ENCODE results near the gene CNPY1.

DNA sequence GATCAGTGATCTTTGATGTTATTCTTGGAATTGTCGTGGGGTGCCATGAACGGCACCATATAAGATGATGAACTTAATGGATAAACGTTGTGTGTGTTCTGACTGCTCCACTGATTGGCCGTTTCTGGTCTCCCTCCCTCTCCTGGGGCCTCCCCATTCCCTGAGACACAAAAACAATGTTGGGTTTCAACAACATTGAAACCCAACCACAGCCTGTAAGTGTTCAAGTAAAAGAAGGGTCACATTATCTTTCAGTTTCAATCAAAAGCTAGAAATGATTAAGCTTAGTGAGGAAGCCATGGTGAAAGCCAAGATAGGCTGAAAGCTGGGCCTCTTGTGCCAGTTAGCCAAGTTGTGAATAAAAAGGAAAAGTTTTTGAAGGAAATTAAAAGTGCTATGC lies 68.9 kb downstream of the CNPY1 start:
- TF ChIP-seq ZBTB7A (IDR thresholded peaks at IDR 0.05; ENCODE audit: low read depth) (no peak), NFIC (IDR thresholded peaks at IDR 0.05) (no peak), YY1 (IDR thresholded peaks at IDR 0.05; ENCODE audit: low read depth) (no peak), TAF1 (IDR thresholded peaks at IDR 0.05; ENCODE audit: low read depth) (no peak), FOXM1 (IDR thresholded peaks at IDR 0.05; ENCODE audit: borderline replicate concordance, low read depth) (no peak), TCF12 (IDR thresholded peaks at IDR 0.05; ENCODE audit: low read depth) (no peak), RAD21 (IDR thresholded peaks at IDR 0.05; ENCODE audit: low read depth) (no peak), CEBPB (IDR thresholded peaks at IDR 0.05) (no peak), EP300 (IDR thresholded peaks at IDR 0.05; ENCODE audit: borderline replicate concordance) (no peak), CREB1 (IDR thresholded peaks at IDR 0.05; ENCODE audit: low read depth) (no peak), EGR1 (IDR thresholded peaks at IDR 0.05) (no peak), TEAD4 (IDR thresholded peaks at IDR 0.05) (no peak)
- TF ChIP-seq, protein P1, sequence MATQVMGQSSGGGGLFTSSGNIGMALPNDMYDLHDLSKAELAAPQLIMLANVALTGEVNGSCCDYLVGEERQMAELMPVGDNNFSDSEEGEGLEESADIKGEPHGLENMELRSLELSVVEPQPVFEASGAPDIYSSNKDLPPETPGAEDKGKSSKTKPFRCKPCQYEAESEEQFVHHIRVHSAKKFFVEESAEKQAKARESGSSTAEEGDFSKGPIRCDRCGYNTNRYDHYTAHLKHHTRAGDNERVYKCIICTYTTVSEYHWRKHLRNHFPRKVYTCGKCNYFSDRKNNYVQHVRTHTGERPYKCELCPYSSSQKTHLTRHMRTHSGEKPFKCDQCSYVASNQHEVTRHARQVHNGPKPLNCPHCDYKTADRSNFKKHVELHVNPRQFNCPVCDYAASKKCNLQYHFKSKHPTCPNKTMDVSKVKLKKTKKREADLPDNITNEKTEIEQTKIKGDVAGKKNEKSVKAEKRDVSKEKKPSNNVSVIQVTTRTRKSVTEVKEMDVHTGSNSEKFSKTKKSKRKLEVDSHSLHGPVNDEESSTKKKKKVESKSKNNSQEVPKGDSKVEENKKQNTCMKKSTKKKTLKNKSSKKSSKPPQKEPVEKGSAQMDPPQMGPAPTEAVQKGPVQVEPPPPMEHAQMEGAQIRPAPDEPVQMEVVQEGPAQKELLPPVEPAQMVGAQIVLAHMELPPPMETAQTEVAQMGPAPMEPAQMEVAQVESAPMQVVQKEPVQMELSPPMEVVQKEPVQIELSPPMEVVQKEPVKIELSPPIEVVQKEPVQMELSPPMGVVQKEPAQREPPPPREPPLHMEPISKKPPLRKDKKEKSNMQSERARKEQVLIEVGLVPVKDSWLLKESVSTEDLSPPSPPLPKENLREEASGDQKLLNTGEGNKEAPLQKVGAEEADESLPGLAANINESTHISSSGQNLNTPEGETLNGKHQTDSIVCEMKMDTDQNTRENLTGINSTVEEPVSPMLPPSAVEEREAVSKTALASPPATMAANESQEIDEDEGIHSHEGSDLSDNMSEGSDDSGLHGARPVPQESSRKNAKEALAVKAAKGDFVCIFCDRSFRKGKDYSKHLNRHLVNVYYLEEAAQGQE (IDR thresholded peaks at IDR 0.05; ENCODE audit: low read depth): no peak
- TF ChIP-seq, protein P2, sequence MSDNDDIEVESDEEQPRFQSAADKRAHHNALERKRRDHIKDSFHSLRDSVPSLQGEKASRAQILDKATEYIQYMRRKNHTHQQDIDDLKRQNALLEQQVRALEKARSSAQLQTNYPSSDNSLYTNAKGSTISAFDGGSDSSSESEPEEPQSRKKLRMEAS (IDR thresholded peaks at IDR 0.05): no peak
